COR-L47 (cell line): ENCODE results near the gene CACNA2D2.
A peak's percentile ranks its signal among the peaks of the same experiment; 100 is the strongest.

ENCODE experiments used
- DNase-seq: peaks from one replicate; lab custom pipeline; 2025; lab: John Stamatoyannopoulos, UW

The CACNA2D2 gene

GRCh38 chr3:50327129-50327528 lies 176.3 kb downstream of the CACNA2D2 start:
- DNase-seq, result no peak

- no peak for DNase-seq
Observed at GRCh38 chr3:50326182-50326541, 177.3 kb downstream of the CACNA2D2 start.

GRCh38 chr3:50325497-50326181 lies 177.8 kb downstream of the CACNA2D2 start:
- DNase-seq, result no peak

- no peak for DNase-seq
Observed at GRCh38 chr3:50325113-50325480, 178.3 kb downstream of the CACNA2D2 start.

GRCh38 chr3:50324351-50325112 lies 178.9 kb downstream of the CACNA2D2 start:
- DNase-seq, result peak; percentile 53

- DNase-seq, result no peak
Observed at GRCh38 chr3:50323614-50324199, 179.7 kb downstream of the CACNA2D2 start.

GRCh38 chr3:50323092-50323600 lies 180.3 kb downstream of the CACNA2D2 start:
- DNase-seq, result no peak

GRCh38 chr3:50322386-50323091 lies 180.9 kb downstream of the CACNA2D2 start, which contains the start of gene HYAL2:
HYAL2 (minus strand) TSS chr3:50322745; CDS start chr3:50320489, 2,256 bp downstream.
- DNase-seq, result peak; percentile 12

GRCh38 chr3:50322115-50322385 lies 181.4 kb downstream of the CACNA2D2 start:
- no peak for DNase-seq

- DNase-seq, result peak; percentile 50
Observed at GRCh38 chr3:50321336-50322114, 181.9 kb downstream of the CACNA2D2 start.

- peak; percentile 46 for DNase-seq
Observed at GRCh38 chr3:50320853-50321335, 182.5 kb downstream of the CACNA2D2 start.

GRCh38 chr3:50319894-50320625 lies 183.4 kb downstream of the CACNA2D2 start:
- DNase-seq, result no peak

GRCh38 chr3:50319181-50319893 lies 184.1 kb downstream of the CACNA2D2 start:
- DNase-seq, result no peak

GRCh38 chr3:50318615-50319014 lies 184.8 kb downstream of the CACNA2D2 start:
- DNase-seq, result no peak

- no peak for DNase-seq
Observed at GRCh38 chr3:50318163-50318562, 185.3 kb downstream of the CACNA2D2 start.

GRCh38 chr3:50317300-50317699 lies 186.1 kb downstream of the CACNA2D2 start:
- DNase-seq, result no peak

GRCh38 chr3:50316657-50317242 lies 186.7 kb downstream of the CACNA2D2 start:
- DNase-seq, result peak; percentile 2

GRCh38 chr3:50314816-50315215 lies 188.6 kb downstream of the CACNA2D2 start:
- DNase-seq, result no peak

- no peak for DNase-seq
Observed at GRCh38 chr3:50314342-50314741, 189.1 kb downstream of the CACNA2D2 start.
